ENCODE data around the gene PLSCR3. TPM values are rescaled to one million over a fixed set of nuclear protein-coding genes. Genes with fewer than 3 reads are reported as not detected.

PLSCR3 gene
- total RNA-seq, 1 experiment from 2014 or later, result 53.0 TPM

- H3K9me3 ChIP-seq (ENCODE audit: insufficient read depth, low read depth), result no peaks in the 10 kb centered on the region
- H3K4me2 ChIP-seq, result no peak overlapping the region
- no TSS peak for BruUV-seq (replicated peaks)
- intact Hi-C loops (cut with micrococcal nuclease; ENCODE audit: unreplicated experiment), result no loop called here
- no peak overlapping the region for H3K4me3 ChIP-seq
- no peaks in the 10 kb centered on the region for H3K27me3 ChIP-seq (ENCODE audit: insufficient read depth, low read depth)
- no peaks in the 10 kb centered on the region for H4K20me1 ChIP-seq (ENCODE audit: insufficient read depth)
- DNase-seq, result no peak
- H3K36me3 ChIP-seq (ENCODE audit: low read depth), result no peaks in the 10 kb centered on the region
- no peak overlapping the region for H3K27ac ChIP-seq
- no peaks in the 10 kb centered on the region for H3K4me1 ChIP-seq (replicated peaks; ENCODE audit: insufficient read depth)
- TF ChIP-seq CTCF (conservative IDR thresholded peaks at IDR 0.05) (no peak), EZH2 (IDR thresholded peaks at IDR 0.05; ENCODE audit: low read depth) (no peak)
- ChIA-PET CTCF (no interaction called here), POLR2A (ENCODE audit: unreplicated experiment) (no interaction called here)
- no peak overlapping the region for H2AFZ ChIP-seq
- H3F3A ChIP-seq (ENCODE audit: insufficient read depth, low read depth), result no peaks in the 10 kb centered on the region; the same call in 1 of the 2 replicates
- H3K9me2 ChIP-seq (ENCODE audit: insufficient read depth), result no peaks in the 10 kb centered on the region
- H3K79me2 ChIP-seq (ENCODE audit: low read depth), result no peaks in the 10 kb centered on the region
Observed at GRCh38 chr17:7416323-7416722, 22.0 kb upstream of the PLSCR3 start.

GRCh38 chr17:7415784-7416183, 21.5 kb upstream of the PLSCR3 start:
- no peaks in the 10 kb centered on the region; the same call in 1 of the 2 replicates for H3F3A ChIP-seq (ENCODE audit: insufficient read depth, low read depth)
- CTCF ChIA-PET, result no interaction called here
- H3K4me3 ChIP-seq, result no peak overlapping the region
- DNase-seq, result no peak
- no peaks in the 10 kb centered on the region for H3K9me2 ChIP-seq (ENCODE audit: insufficient read depth)
- TF ChIP-seq CTCF (conservative IDR thresholded peaks at IDR 0.05) (no peak), EZH2 (IDR thresholded peaks at IDR 0.05; ENCODE audit: low read depth) (no peak)
- H3K27ac ChIP-seq, result no peak overlapping the region
- BruUV-seq (replicated peaks), result no TSS peak
- intact Hi-C loops (cut with micrococcal nuclease; ENCODE audit: unreplicated experiment), result no loop called here
- H3K36me3 ChIP-seq (ENCODE audit: low read depth), result no peaks in the 10 kb centered on the region
- no peak overlapping the region for H2AFZ ChIP-seq
- H4K20me1 ChIP-seq (ENCODE audit: insufficient read depth), result no peaks in the 10 kb centered on the region
- POLR2A ChIA-PET (ENCODE audit: unreplicated experiment), result no interaction called here
- H3K9me3 ChIP-seq (ENCODE audit: insufficient read depth, low read depth), result no peaks in the 10 kb centered on the region
- H3K27me3 ChIP-seq (ENCODE audit: insufficient read depth, low read depth), result no peaks in the 10 kb centered on the region
- H3K79me2 ChIP-seq (ENCODE audit: low read depth), result no peaks in the 10 kb centered on the region
- H3K4me2 ChIP-seq, result no peak overlapping the region
- H3K4me1 ChIP-seq (replicated peaks; ENCODE audit: insufficient read depth), result no peaks in the 10 kb centered on the region

- no peak overlapping the region for H2AFZ ChIP-seq
- no peaks in the 10 kb centered on the region; the same call in 1 of the 2 replicates for H3F3A ChIP-seq (ENCODE audit: insufficient read depth, low read depth)
- H3K79me2 ChIP-seq (ENCODE audit: low read depth), result no peaks in the 10 kb centered on the region
- intact Hi-C loops (cut with micrococcal nuclease; ENCODE audit: unreplicated experiment), result no loop called here
- H4K20me1 ChIP-seq (ENCODE audit: insufficient read depth), result no peaks in the 10 kb centered on the region
- no peaks in the 10 kb centered on the region for H3K4me1 ChIP-seq (replicated peaks; ENCODE audit: insufficient read depth)
- H3K9me3 ChIP-seq (ENCODE audit: insufficient read depth, low read depth), result no peaks in the 10 kb centered on the region
- no peak for TF ChIP-seq EZH2 (IDR thresholded peaks at IDR 0.05; ENCODE audit: low read depth)
- TF ChIP-seq CTCF (conservative IDR thresholded peaks at IDR 0.05), result no peak
- CTCF ChIA-PET, result no interaction called here
- H3K36me3 ChIP-seq (ENCODE audit: low read depth), result no peaks in the 10 kb centered on the region
- no peaks in the 10 kb centered on the region for H3K27me3 ChIP-seq (ENCODE audit: insufficient read depth, low read depth)
- BruUV-seq (replicated peaks), result no TSS peak
- DNase-seq, result no peak
- POLR2A ChIA-PET (ENCODE audit: unreplicated experiment), result no interaction called here
- H3K9me2 ChIP-seq (ENCODE audit: insufficient read depth), result no peaks in the 10 kb centered on the region
- no peak overlapping the region for H3K4me2 ChIP-seq
- H3K27ac ChIP-seq, result no peak overlapping the region
- no peak overlapping the region for H3K4me3 ChIP-seq
Observed at GRCh38 chr17:7414837-7415236, 20.5 kb upstream of the PLSCR3 start.
